H54 (cell line): ENCODE results near the gene INPP1.
A peak's percentile ranks its signal among the peaks of the same experiment; 100 is the strongest.

ENCODE experiments used
- DNase-seq: peaks from one replicate; pipeline ENCODE4 v3.0.0; 2011; ENCODE audit warnings: low spot score, mixed read lengths; ENCODE audit not compliant: insufficient read length
- FAIRE-seq: peaks from 3 replicates; lab custom pipeline; 2011; peaks lifted over from hg19 to GRCh38; lab: Jason Lieb, UNC
- POLR2A ChIP-seq: IDR thresholded peaks from 2 replicates; pipeline ENCODE4 v1.6.1; 2011; ENCODE audit warnings: low read depth, mild to moderate bottlenecking, low read length

Gene INPP1

GRCh38 chr2:190402986-190403603, 59.7 kb downstream of the INPP1 start:
- FAIRE-seq (no peak), DNase-seq (no peak)
- no peak for TF ChIP-seq POLR2A

DNA sequence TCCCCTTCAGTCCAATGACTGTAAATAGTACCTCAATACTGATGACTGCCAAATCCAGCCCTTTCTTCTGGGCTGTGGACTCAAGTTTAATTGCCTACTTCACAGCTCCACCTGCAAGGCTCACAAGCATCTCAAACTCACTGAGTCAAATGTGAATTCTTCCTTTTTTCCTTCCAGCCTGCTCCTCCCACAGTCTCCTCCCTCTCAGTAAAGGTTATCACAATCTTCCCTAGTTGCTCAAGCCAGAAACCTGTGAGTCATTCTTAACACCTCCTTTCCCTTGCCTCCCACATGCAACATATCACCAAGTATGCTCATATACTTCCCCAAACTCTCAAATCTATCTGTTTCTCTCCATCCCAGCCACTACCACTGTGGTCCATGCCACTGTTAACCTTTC, 61.1 kb downstream of the INPP1 start:
- DNase-seq (no peak), FAIRE-seq (no peak)
- TF ChIP-seq POLR2A = no peak

DNA sequence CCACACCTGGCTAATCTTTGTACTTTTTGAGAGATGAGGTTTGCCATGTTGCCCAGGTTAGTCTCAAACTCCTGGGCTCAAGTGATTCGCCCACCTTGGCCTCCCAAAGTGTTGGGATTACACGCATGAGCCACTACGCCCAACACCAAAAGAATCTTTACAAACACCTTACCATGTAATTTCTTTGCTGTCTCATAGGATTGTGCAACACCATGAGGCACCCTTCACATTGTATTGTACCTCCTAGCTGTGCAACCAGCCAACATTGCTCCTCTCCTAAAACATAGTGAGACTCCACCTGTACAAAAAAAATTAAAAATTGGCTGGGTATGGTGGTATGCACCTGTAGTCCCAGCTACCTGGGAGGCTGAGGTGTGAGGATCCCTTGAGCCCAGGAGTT, 61.7 kb downstream of the INPP1 start:
- no peak for TF ChIP-seq POLR2A
- DNase-seq (no peak), FAIRE-seq (no peak)

- no peak for TF ChIP-seq POLR2A
- FAIRE-seq (no peak), DNase-seq (no peak)
Observed at GRCh38 chr2:190405995-190406394, 62.6 kb downstream of the INPP1 start.

DNA sequence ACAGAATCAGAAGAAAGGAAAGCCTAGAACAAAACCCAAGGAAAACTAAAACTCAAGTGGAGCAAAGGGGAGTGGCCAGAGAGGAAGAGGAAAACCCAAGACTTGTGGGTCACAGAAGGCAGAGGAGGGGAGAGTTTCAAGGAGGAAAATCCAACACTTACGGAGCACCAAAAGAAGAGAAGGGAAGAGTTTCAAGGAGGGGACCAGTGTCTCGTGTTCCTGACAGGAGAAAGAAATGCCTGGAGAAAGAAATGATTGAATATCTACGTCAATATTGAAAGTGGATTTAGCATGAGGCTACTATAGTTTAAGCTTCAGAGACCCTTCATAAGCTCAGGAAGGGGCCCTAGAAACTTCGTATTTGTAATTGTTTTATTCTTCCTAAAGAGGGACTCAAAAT, 63.4 kb downstream of the INPP1 start:
- FAIRE-seq = no peak
- no peak for TF ChIP-seq POLR2A
- DNase-seq = no peak

DNA sequence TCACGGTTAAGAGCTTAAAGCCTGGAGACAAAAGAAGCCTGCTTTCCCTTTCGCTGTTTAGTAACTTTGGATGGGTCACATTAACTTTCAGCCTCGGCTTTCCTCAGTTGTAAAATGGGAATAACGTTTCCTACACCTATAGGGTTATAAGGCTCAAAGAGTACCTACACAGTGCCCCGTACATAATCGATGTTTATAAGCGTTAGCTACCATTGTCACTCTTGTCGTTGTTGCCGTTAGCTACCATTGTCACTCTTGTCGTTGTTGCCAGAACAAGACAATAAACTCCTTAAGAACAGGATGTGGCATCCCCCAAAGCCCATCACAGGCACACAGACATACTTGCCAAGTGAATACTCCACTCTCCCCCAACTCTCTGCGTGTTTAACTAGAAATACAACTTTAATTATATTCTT, 63.9 kb downstream of the INPP1 start:
- no peak for TF ChIP-seq POLR2A
- no peak for FAIRE-seq
- DNase-seq = no peak

GRCh38 chr2:190407662-190408537, 64.5 kb downstream of the INPP1 start, which contains the start of gene MFSD6:
Gene MFSD6 (plus strand): TSS chr2:190408355. CDS start chr2:190436030, 27,675 bp downstream.
- peak; percentile 41 for DNase-seq
- no peak for FAIRE-seq
- no peak; the same call in 1 of the 2 replicates for TF ChIP-seq POLR2A

- DNase-seq (peak; percentile 69), FAIRE-seq (no peak)
- peak; percentile 25; the same call in 1 of the 2 replicates for TF ChIP-seq POLR2A
Observed at GRCh38 chr2:190408538-190409271, 65.3 kb downstream of the INPP1 start.

DNA sequence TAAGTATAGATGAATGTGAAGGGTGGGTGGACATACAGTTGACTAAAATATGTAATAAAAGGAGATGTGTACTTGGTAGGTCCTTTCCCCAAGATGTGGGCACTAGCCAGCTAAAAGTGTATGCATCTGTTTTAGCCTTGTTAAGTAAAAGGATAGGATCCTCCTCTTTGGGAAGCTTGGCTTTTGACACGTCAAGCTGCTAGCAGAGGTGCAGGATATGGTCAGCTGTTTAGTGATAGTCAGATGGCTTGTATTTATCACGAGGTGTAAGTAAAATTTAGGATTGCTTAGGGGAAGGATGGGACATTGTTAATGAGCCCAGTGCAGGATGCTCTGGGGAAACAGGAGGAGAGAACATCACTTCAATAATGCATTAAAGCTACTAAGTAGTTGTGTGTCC, 66.2 kb downstream of the INPP1 start:
- TF ChIP-seq POLR2A = no peak
- FAIRE-seq = no peak
- DNase-seq = no peak

DNA sequence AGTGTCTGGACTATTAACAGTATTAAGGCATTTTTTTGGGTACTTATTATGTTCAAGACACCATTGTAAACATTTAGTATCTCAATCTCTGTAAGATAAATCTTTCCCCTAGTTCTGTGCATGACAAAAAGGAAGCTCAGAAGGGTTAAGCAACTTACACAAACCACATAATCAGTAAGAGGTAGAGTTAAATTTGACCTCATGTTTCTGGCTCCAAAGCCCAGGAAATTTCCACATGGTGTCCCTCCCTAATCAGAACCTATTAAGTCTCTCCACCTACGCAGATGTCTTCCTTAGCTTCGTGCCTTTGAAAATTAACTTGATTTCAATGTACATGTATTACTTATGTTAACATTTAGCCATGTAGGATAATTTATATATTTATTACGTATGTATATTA, 66.8 kb downstream of the INPP1 start:
- FAIRE-seq = no peak
- TF ChIP-seq POLR2A = no peak
- no peak for DNase-seq

- TF ChIP-seq POLR2A = no peak
- DNase-seq (no peak), FAIRE-seq (no peak)
Observed at GRCh38 chr2:190412966-190413365, 69.6 kb downstream of the INPP1 start.

- no peak for TF ChIP-seq POLR2A
- DNase-seq = no peak
Observed at GRCh38 chr2:190413421-190413820, 70.0 kb downstream of the INPP1 start.

DNA sequence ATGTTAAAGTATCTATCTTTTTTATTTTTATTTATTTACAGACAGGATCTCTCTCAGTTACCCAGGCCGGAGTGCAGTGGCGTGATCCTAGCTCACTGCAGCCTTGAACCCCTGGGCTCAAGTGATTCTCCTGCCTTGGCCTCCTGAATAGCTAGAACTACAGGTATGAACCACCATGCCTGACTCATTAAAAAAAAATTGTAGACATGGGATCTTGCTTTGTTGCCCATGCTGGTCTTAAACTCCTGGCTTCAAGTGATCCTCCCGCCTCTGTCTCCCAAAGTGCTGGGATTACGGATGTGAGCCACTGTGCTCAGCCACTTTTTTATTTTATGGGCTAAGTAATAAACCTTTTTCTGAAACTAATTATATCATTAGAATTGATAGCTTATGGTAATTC, 71.9 kb downstream of the INPP1 start:
- no peak for TF ChIP-seq POLR2A
- FAIRE-seq = no peak
- no peak for DNase-seq

More at GRCh38 chr2:190413421-190413820, 70.0 kb downstream of the INPP1 start:
- peak; percentile 23 for FAIRE-seq
